NCI-H345 treated with DMSO at 0.1 percent for 48 hours (cell line): ENCODE data around the gene ACVR2B.

Experiments used
- DNase-seq: peaks from one replicate; lab custom pipeline; 2025; ENCODE audit not compliant: unreplicated experiment; lab: John Stamatoyannopoulos, UW

The ACVR2B gene

DNA sequence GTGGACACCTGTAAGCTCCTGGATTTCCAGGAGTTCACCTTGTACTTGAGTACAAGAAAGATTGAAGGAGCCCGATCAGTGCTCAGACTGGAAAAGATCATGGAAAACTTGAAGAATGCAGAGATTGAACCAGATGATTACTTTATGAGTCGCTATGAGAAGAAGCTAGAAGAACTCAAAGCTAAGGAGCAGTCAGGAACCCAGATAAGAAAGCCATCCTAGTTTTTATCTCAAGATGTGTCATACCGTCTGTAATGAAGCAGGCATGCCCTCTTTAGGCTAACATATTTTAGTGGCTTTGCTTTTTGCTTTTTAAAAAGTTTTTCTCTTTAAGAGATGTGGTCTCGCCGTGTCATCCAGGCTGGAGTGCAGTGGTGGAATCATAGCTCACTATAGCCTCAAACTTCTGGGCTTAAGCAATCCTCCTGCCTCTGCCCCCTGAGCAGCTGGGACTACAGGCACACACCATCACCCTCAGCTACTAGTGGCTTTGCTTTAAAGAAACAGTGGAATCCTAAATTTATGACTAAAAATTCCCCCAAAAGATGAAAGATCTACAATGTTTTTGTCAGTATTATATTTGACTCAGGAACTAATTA is 70.5 kb downstream of the ACVR2B start:
- DNase-seq, result no peak

DNA sequence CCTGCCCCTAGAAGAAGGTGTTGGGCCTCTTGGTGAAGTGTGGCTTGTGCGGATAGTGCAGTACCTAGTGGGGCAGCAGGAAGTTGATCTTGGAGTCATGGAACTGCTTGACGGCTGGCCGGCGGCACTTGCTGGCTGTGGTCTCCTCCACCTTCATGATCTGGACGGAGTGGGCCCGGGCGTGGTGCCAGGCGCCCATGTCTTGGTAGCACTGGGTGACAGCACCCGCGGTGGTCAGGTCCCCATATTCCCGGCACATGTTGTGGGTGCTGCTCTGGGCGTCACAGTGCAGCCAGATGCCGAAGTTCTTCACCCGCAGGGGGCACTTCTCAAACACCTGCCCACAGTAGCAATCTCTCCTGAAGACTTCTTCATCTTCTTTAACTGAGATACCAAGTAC is 73.1 kb downstream of the ACVR2B start:
- no peak for DNase-seq

DNA sequence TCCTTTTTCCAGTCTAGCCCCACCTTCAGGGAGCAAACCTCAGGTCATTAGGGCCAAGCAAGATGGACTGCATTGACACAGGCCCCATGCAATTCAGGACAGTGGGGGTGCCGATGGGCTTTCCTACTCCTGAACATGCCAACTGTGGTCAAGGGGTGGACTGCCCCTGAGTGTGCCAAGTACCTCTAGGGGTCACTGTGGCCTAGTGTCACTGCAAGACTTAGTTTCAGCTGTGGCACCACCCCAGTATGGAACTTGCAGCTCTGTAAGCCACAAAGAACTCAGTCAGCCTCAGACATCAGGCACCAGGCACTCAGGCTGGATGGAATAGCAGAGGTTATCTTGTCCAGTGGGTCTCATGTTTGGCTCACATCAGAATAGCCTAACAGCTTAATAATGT is 74.8 kb downstream of the ACVR2B start:
- DNase-seq, result no peak

DNA sequence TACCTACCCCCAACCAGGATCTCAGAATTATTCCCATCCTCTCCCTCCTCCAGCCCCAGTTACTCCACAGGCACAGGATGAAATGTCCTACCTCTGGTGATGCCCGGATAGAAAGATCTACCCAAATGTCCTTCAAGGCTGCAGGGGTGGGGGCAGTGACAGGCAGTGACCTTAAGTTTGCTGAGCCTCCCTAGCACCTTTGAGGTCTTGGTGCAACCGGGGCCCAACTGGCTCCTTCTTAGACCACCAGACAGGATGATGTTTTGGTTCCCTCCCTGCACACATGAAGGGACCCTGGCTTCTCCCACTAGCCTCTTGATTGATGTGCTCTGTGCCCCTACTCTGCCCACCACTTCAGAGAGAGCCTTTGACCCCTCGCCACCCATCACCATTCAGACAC is 78.8 kb downstream of the ACVR2B start:
- no peak for DNase-seq

DNA sequence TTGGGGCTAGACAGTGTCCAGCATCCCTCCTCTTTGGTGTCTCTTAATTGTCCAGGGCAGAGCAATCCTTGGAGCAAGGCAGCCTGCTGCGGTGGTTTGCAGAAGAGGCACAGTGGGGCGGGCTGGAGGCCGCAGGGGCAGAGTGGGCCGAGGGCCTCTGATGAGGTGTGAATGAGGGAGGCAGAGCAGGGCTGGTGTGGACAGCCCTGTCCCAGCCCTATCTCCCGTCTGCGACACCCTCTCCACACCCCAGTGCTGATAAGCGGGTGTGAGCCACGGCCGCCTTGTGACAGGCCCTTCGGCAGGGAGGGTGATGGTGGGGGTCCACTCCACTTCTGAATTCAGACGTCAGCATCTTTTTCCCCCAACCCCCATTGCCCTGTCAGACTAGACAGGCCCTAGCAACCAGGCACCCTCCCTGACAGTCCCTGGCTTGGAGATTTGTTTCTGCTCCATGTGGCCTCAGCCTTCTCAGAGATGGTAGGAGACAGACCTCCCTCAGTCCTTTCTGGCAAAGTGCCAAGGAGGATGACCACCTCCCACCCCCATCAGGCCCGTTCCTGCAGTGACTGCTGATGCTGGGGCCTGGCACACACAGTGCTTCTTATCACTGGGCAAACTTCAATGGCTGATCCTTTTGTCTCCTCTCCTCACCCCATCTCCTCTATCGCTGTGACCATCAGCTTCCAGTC is 79.7 kb downstream of the ACVR2B start:
- no peak for DNase-seq

GRCh38 chr3:38534180-38534579 is 80.5 kb downstream of the ACVR2B start:
- no peak for DNase-seq

DNA sequence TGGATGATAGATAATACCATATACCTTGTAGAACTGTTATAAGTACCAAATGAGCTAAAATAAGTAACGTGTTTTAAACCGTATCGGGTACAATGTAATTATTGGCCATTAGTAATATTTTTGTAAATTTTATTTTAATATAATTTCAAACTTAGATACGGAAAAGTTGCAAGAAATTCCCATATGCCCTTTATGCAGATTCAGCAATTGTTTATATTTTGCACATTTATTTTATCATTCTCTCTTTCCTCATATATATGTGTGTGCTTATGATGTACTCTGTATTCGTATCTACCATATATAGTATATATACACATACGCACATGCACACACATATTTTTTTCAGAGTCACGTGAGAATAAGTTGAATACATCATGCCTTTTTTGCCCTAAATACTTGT is 80.9 kb downstream of the ACVR2B start:
- DNase-seq, result no peak

DNA sequence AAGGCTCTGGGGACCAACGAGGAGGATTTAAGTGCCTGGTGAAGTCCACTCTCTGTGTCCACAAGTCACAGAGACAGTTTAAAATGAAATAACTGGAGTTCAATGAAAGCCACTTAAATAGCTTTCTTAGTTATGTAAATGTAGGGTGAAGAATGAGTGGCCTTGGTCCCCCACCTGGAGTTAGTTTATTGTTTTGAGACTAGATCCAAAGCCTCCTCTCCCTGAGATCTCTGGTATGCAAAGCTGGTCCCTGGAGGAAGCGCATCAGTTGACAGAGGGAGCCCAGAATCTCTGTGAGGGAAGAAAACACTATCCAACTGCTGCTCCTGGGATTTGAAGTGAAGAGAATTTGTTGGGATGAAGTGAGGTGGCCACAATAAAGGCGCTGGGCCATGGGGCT is 83.0 kb downstream of the ACVR2B start:
- no peak for DNase-seq

DNA sequence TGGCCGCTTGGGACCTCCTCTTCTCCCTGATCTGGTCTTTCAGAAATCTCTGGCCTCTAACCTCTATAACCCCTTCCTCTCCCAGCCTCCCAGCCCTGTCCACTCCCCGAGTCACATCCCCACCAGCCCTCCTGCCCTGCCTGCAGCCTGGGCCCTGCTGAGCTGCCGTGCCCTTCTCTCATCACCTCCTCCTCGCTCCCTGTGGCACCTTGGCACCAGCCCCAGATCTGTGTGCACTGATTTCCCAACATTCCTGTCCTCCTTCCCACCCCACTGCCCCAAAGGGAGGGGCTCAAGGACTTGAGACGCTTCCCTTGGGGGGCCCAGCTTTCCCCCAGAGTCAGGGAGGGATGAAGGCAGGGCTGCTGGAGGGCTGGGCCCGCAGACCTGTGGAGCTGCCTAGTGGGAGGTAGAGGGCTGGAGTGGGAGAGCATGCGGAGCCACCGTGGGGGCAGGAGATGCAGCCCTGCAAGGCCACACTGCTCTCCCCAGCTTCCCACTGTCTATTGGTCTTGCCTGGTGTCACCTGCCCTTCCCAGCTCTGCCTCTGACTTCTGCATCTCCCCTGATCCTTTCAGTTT is 85.2 kb downstream of the ACVR2B start:
- no peak for DNase-seq

DNA sequence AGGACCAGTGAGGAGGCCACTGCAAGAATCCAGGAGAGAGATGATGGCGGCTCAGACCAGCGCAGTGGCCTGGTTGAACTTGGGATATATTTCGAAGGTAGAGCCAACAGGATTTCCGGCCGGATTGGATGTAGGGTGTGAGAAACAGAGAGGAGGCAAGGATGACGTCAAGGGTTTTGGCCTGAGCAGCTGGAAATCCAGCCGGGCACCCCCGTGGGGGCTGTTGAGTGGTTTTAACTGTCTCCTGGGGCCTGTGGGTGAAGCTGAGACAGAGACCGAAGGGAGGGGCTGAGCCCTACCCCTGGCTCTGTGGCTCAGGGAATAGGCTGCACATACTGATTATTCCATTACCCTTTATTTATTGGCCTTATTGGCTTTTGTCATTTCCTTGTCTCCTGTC is 88.1 kb downstream of the ACVR2B start:
- no peak for DNase-seq
